GM12864 (cell line): ENCODE measurements around the gene GSK3A.

ENCODE experiments used
- DNase-seq: peaks from one replicate; pipeline ENCODE4 v3.0.0-alpha.2; 2011; ENCODE audit warnings: low read depth
- H3K4me3 ChIP-seq: 2 replicates; pipeline ENCODE4 v1.5.1; 2011; ENCODE audit warnings: mild to moderate bottlenecking, low read depth, low read length, control low read depth
- TF ChIP-seq, protein P1 (sequence below): IDR thresholded peaks from 2 replicates; pipeline ENCODE4 v1.5.1; 2011; ENCODE audit warnings: low read depth, mild to moderate bottlenecking, moderate library complexity, low read length, control low read depth, inconsistent platforms; ENCODE audit errors: missing control alignments

Gene GSK3A

GRCh38 chr19:42229301-42229854, 13.0 kb downstream of the GSK3A start:
- no peak for DNase-seq
- TF ChIP-seq, protein P1, sequence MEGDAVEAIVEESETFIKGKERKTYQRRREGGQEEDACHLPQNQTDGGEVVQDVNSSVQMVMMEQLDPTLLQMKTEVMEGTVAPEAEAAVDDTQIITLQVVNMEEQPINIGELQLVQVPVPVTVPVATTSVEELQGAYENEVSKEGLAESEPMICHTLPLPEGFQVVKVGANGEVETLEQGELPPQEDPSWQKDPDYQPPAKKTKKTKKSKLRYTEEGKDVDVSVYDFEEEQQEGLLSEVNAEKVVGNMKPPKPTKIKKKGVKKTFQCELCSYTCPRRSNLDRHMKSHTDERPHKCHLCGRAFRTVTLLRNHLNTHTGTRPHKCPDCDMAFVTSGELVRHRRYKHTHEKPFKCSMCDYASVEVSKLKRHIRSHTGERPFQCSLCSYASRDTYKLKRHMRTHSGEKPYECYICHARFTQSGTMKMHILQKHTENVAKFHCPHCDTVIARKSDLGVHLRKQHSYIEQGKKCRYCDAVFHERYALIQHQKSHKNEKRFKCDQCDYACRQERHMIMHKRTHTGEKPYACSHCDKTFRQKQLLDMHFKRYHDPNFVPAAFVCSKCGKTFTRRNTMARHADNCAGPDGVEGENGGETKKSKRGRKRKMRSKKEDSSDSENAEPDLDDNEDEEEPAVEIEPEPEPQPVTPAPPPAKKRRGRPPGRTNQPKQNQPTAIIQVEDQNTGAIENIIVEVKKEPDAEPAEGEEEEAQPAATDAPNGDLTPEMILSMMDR: peak; percentile 6
- no peak overlapping the region for H3K4me3 ChIP-seq

GRCh38 chr19:42228641-42229040, 13.8 kb downstream of the GSK3A start:
- TF ChIP-seq, protein P1: no peak
- no peak overlapping the region for H3K4me3 ChIP-seq
- no peak for DNase-seq

DNA sequence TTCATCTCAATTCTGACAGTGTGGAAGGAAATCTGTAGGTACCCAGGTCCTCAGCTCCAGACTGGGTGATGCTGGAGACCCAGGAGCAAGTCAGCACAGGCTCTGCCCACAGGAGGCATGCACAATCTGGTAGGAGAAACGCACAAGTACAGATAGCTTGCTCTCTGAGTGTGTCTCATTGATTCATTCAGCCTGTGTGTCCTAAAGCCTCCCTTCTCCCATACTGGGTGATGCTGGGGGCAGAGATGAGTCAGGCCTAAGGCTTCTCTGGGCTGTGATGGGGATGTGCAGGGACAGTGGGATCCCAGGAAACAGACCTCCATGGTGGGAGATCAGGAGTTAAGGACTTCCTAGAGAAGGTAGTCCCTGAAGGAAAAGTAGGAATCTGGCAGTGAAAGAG, 15.5 kb downstream of the GSK3A start:
- DNase-seq: no peak
- TF ChIP-seq, protein P1: no peak
- H3K4me3 ChIP-seq: no peak overlapping the region

DNA sequence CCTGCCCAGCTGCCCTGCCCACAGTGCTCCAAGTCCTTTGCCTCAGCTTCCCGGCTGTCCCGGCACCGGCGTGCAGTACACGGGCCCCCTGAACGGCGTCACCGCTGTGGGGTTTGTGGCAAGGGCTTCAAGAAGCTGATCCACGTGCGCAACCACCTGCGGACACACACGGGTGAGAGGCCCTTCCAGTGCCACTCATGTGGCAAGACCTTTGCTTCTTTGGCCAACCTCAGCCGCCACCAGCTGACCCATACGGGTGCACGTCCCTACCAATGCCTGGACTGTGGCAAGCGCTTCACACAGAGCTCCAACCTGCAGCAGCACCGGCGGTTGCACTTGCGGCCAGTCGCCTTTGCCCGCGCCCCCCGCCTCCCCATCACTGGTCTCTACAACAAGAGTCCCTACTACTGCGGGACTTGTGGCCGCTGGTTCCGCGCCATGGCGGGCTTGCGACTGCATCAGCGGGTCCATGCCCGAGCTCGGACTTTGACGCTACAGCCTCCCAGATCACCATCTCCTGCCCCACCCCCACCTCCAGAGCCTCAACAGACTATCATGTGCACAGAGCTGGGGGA, 16.6 kb downstream of the GSK3A start:
- H3K4me3 ChIP-seq: no peak overlapping the region
- DNase-seq: no peak
- TF ChIP-seq, protein P1: no peak

GRCh38 chr19:42224940-42225717, 17.3 kb downstream of the GSK3A start:
- no peak overlapping the region for H3K4me3 ChIP-seq
- DNase-seq: no peak
- TF ChIP-seq, protein P1: no peak

DNA sequence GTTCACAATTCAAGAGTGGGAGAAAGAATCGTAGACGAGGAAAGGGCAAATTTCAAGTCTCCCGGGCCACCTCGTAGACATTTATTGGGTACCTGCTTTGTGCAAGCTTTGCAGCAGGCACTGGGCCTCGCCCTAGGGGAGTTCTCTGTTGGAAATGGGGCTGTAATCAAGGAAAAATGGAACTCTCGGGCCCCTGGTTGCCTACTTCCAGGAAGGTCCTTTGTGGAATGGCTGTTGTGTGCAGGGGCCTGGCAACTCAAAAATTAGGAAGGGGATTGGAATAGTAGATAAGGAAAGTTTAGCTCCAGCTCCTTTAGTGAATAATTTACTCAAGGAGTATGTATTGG, 21.7 kb downstream of the GSK3A start:
- TF ChIP-seq, protein P1: no peak
- no peak for DNase-seq
- H3K4me3 ChIP-seq: peak overlapping the region; percentile 78
